ENCODE data around the gene STEAP1.

GRCh38 chr7:90187507-90188050, 33.3 kb downstream of the STEAP1 start:
- TF ChIP-seq, protein P1, sequence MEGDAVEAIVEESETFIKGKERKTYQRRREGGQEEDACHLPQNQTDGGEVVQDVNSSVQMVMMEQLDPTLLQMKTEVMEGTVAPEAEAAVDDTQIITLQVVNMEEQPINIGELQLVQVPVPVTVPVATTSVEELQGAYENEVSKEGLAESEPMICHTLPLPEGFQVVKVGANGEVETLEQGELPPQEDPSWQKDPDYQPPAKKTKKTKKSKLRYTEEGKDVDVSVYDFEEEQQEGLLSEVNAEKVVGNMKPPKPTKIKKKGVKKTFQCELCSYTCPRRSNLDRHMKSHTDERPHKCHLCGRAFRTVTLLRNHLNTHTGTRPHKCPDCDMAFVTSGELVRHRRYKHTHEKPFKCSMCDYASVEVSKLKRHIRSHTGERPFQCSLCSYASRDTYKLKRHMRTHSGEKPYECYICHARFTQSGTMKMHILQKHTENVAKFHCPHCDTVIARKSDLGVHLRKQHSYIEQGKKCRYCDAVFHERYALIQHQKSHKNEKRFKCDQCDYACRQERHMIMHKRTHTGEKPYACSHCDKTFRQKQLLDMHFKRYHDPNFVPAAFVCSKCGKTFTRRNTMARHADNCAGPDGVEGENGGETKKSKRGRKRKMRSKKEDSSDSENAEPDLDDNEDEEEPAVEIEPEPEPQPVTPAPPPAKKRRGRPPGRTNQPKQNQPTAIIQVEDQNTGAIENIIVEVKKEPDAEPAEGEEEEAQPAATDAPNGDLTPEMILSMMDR (IDR thresholded peaks at IDR 0.05) = no peak
- no peak for TF ChIP-seq POLR2AphosphoS5 (IDR thresholded peaks at IDR 0.05)
- no peak for TF ChIP-seq POLR2A (IDR thresholded peaks at IDR 0.05; ENCODE audit: low read depth)
